Right lobe of liver (tissue), 6 donors: ENCODE results near the gene LIM2. TPM values are rescaled to one million over a fixed set of nuclear protein-coding genes. Genes with fewer than 3 reads are reported as not detected.
"Not testable (repeated sequence)": the region's sequence is repeated elsewhere in the genome, so short reads cannot be mapped to it uniquely, and the experiment has no call there.

ENCODE experiments used
- ATAC-seq, 4 donors: fragments of 200-7000 bp; cut with Tn5 transposase; one replicate each; pipeline ENCODE4 v1.9.1; 2020; ENCODE audit warnings: mild to moderate bottlenecking in 4 of 4, moderate library complexity in 4 of 4
- DNase-seq, 3 donors: peaks; one replicate each; pipeline ENCODE4 v3.0.0-alpha.2; 2020
- H3K27ac ChIP-seq, 3 donors: fragments of 200-600 bp; one replicate each; pipeline ENCODE4 v1.8.0; 2022
- H3K27me3 ChIP-seq, 2 donors: fragments of 200-600 bp; one replicate each; pipeline ENCODE4 v1.8.0; 2022
- H3K36me3 ChIP-seq, 4 donors: fragments of 200-600 bp; sonication (generic) in 1 of 4; one replicate each; pipeline versions ENCODE4 v1.5.1 to v1.8.0; 2017 to 2022; ENCODE audit warnings: control low read depth in 1 of 4
- H3K4me1 ChIP-seq, 4 donors: fragments of 200-600 bp; sonication (generic) in 1 of 4; one replicate each; pipeline versions ENCODE4 v1.5.1 to v1.8.0; 2017 to 2022; ENCODE audit warnings: control low read depth in 1 of 4
- H3K4me3 ChIP-seq, 3 donors: fragments of 200-600 bp; one replicate each; pipeline ENCODE4 v1.8.0; 2022
- H3K9me3 ChIP-seq, 4 donors: fragments of 200-600 bp; sonication (generic) in 1 of 4; one replicate each; pipeline versions ENCODE4 v1.5.1 to v1.8.0; 2017 to 2022; ENCODE audit warnings: control low read depth in 1 of 4
- CTCF ChIP-seq, 4 donors: fragments of 200-600 bp in 3 of 4; fragments of 450-650 bp in 1 of 4; IDR thresholded peaks; one replicate each; pipeline versions ENCODE4 v1.5.1 to v1.8.0; 2016 to 2022; ENCODE audit warnings: antibody characterized with exemption in 4 of 4, mild to moderate bottlenecking in 2 of 4
- POLR2A ChIP-seq: fragments of 450-650 bp; IDR thresholded peaks from one replicate; pipeline ENCODE4 v1.6.1; 2017; ENCODE audit warnings: antibody characterized with exemption, mild to moderate bottlenecking
- WGBS: methylation state at CpG from one replicate; pipeline ENCODE4 v1.1.6; 2018; ENCODE audit warnings: low coverage, low lambda C conversion rate; ENCODE audit not compliant: insufficient coverage; ENCODE audit errors: missing lambda C conversion rate; 5-methylcytosine and 5-hydroxymethylcytosine counted together
- intact Hi-C, 2 donors: fragments of 100-400 bp; cut with DNase I; formaldehyde crosslinking; loops; one replicate each; pipeline versions ENCODE4 v1.11.2 to v1.14.1; 2022
- total RNA-seq, 6 experiments: library from RNA; depleted of rRNA in 2 of 6; stranded (reverse); fragments of >200 nt in 2 of 6; fragmentation: NEBNext Ultra II Directional in 3 of 6; extraction: Animal tissue kit (Norgen Biotek cat#: 25700) in 3 of 6; gene quantifications; one replicate each; pipeline versions ENCODE4 v1.1.0 to v1.2.4, GENCODE V29; 2016 to 2023
- donor health status: DM: no; HTN: yes; CAD: no.
- donor health status: DM: no; HTN: no; CAD: no.
- donor health status: DM: no; HTN: no; CAD: no.
- donor health status: DM: no; HTN: yes; CAD: no.
- donor health status: DM: no; HTN: yes; CAD: no.

The LIM2 gene
- total RNA-seq, 6 experiments from 2014 or later: not detected

GRCh38 chr19:51410950-51411748, 23.4 kb upstream of the LIM2 start:
- no peak for ATAC-seq
- Histone ChIP-seq H3K4me3 (no peak overlapping the region), H3K4me1 (no peaks in the 10 kb centered on the region), H3K9me3 (no peaks in the 10 kb centered on the region), H3K36me3 (no peaks in the 10 kb centered on the region), H3K27me3 (no peaks in the 10 kb centered on the region), H3K27ac (no peak overlapping the region)
- intact Hi-C loops: loop anchor here in 1 of 2 donors (10.0 kb wide), 1 partner anchor 86 kb away; no protein-coding TSS in a partner anchor
- no peak for TF ChIP-seq CTCF (IDR thresholded peaks at IDR 0.05)
- TF ChIP-seq POLR2A: no peak
- no peak for DNase-seq
- 84% methylated on average over 11 of the region's 15 CpGs for WGBS

- intact Hi-C loops: loop anchor here in 1 of 2 donors (5.0 kb wide), 1 partner anchor 70 kb away; no protein-coding TSS in a partner anchor
- H3K27ac ChIP-seq: no peak overlapping the region
- no peaks in the 10 kb centered on the region for H3K36me3 ChIP-seq
- H3K4me3 ChIP-seq: no peak overlapping the region
- no peaks in the 10 kb centered on the region for H3K9me3 ChIP-seq
- no peak for DNase-seq
- TF ChIP-seq POLR2A (no peak), CTCF (IDR thresholded peaks at IDR 0.05) (peak; percentile 51 to 66 (median 56))
- no peaks in the 10 kb centered on the region for H3K4me1 ChIP-seq
- WGBS: 9% methylated on average over 6 of the region's 6 CpGs
- ATAC-seq: peak; percentile 80 to 93 (median 86)
- no peaks in the 10 kb centered on the region for H3K27me3 ChIP-seq
These were observed 19.8 kb upstream of the LIM2 start for GRCh38 chr19:51407511-51408131.

- Histone ChIP-seq H3K27ac (no peak overlapping the region), H3K4me3 (no peak overlapping the region), H3K36me3 (no peaks in the 10 kb centered on the region), H3K27me3 (no peaks in the 10 kb centered on the region), H3K4me1 (no peaks in the 10 kb centered on the region), H3K9me3 (no peaks in the 10 kb centered on the region)
- TF ChIP-seq POLR2A (no peak), CTCF (IDR thresholded peaks at IDR 0.05) (no peak)
- 91% methylated on average over 9 of the region's 9 CpGs for WGBS
- intact Hi-C loops: no loop called here
- ATAC-seq (no peak), DNase-seq (no peak)
These were observed 14.3 kb upstream of the LIM2 start for GRCh38 chr19:51402117-51402516.

- H3K4me3 ChIP-seq, H3K27me3 ChIP-seq, H3K36me3 ChIP-seq, H3K27ac ChIP-seq, H3K4me1 ChIP-seq, DNase-seq, ATAC-seq, intact Hi-C loops, H3K9me3 ChIP-seq: not testable (repeated sequence)
- WGBS: 69% methylated on average over 6 of the region's 7 CpGs
These were observed 12.2 kb upstream of the LIM2 start for GRCh38 chr19:51399936-51400335.

- H3K27ac ChIP-seq: no peak overlapping the region
- no peak overlapping the region for H3K4me3 ChIP-seq
- no peak for DNase-seq
- 77% methylated on average over 5 of the region's 5 CpGs for WGBS
- TF ChIP-seq POLR2A (no peak), CTCF (IDR thresholded peaks at IDR 0.05) (no peak)
- intact Hi-C loops: no loop called here
- ATAC-seq: no peak
- peaks cover 0 to 3% (median 0%) of the 10 kb centered on the region in 4 donors for H3K4me1 ChIP-seq
- H3K27me3 ChIP-seq: no peaks in the 10 kb centered on the region
- H3K36me3 ChIP-seq: no peaks in the 10 kb centered on the region
- no peaks in the 10 kb centered on the region for H3K9me3 ChIP-seq
These were observed 11.5 kb upstream of the LIM2 start for GRCh38 chr19:51399231-51399630.
